Sigmoid colon (tissue), 7 donors: ENCODE results near the gene TBXAS1. TPM values are rescaled to one million over a fixed set of nuclear protein-coding genes. Genes with fewer than 3 reads are reported as not detected.
"Not testable (repeated sequence)": the region's sequence is repeated elsewhere in the genome, so short reads cannot be mapped to it uniquely, and the experiment has no call there.

Experiments
- DNase-seq: peaks from one replicate; pipeline ENCODE4 v3.0.0-alpha.2; 2019
- H3K27ac ChIP-seq, 4 donors: fragments of 200-600 bp; sonication (generic); one replicate each; pipeline ENCODE4 v1.5.1; 2016 to 2019; ENCODE audit warnings: mild to moderate bottlenecking in 1 of 4
- H3K27me3 ChIP-seq, 3 donors: fragments of 200-600 bp; sonication (generic); one replicate each; pipeline ENCODE4 v1.5.1; 2019; ENCODE audit warnings: mild to moderate bottlenecking in 1 of 3
- H3K36me3 ChIP-seq, 4 donors: fragments of 200-600 bp; sonication (generic); one replicate each; pipeline ENCODE4 v1.5.1; 2016 to 2019
- H3K4me1 ChIP-seq, 4 donors: fragments of 200-600 bp; sonication (generic); one replicate each; pipeline ENCODE4 v1.5.1; 2017 to 2019
- H3K4me3 ChIP-seq, 4 donors: fragments of 200-600 bp; sonication (generic); one replicate each; pipeline ENCODE4 v1.5.1; 2017 to 2019; ENCODE audit warnings: mild to moderate bottlenecking in 2 of 4, moderate library complexity in 1 of 4
- H3K9me3 ChIP-seq, 4 donors: fragments of 200-600 bp in 3 of 4; sonication (generic) in 3 of 4; one replicate each; pipeline versions ENCODE4 v1.5.1 to v1.6.1; 2013 to 2019
- EP300 ChIP-seq, 4 donors: sonication (generic); formaldehyde crosslinking; IDR thresholded peaks; one replicate each; pipeline ENCODE4 v1.6.1; 2017; ENCODE audit warnings: antibody characterized with exemption in 4 of 4
- POLR2A ChIP-seq, 2 donors: fragments of 450-650 bp; IDR thresholded peaks; one replicate each; pipeline ENCODE4 v1.6.1; 2016; ENCODE audit warnings: antibody characterized with exemption in 2 of 2, mild to moderate bottlenecking in 2 of 2, moderate library complexity in 2 of 2
- POLR2AphosphoS5 ChIP-seq, 4 donors: sonication (generic); formaldehyde crosslinking; IDR thresholded peaks; one replicate each; pipeline ENCODE4 v1.6.1; 2017; ENCODE audit warnings: antibody characterized with exemption in 4 of 4
- WGBS, 2 donors: extraction: QIAGEN DNeasy Blood & Tissue Kit; methylation state at CpG; one replicate each; pipeline ENCODE4 v1.1.7; 2013; 5-methylcytosine and 5-hydroxymethylcytosine counted together
- intact Hi-C: fragments of 100-400 bp; cut with DNase I; formaldehyde crosslinking; loops from one replicate; pipeline ENCODE4 v1.15.1; 2023
- polyA plus RNA-seq, 3 donors: library from polyadenylated mRNA; stranded (reverse); fragments of 200-250 nt; gene quantifications; one replicate each; pipeline ENCODE4 v1.2.3, GENCODE V29; 2013
- total RNA-seq, 4 donors: library from RNA; depleted of rRNA; stranded (reverse); fragments of >200 nt; gene quantifications; one replicate each; pipeline ENCODE4 v1.1.0, GENCODE V29; 2016
- TF ChIP-seq, protein P1 (sequence below), 4 experiments: fragments of 450-650 bp in 3 of 4; fragments of 200-600 bp in 1 of 4; IDR thresholded peaks; one replicate each; pipeline ENCODE4 v1.5.1; 2016 to 2019; ENCODE audit warnings: antibody characterized with exemption in 4 of 4, mild to moderate bottlenecking in 3 of 4, moderate library complexity in 2 of 4
- donor health status: healthy with polysubstance abuse.
- donor health status: Bipolar disorder and iron deficiency.
- donor health status: healthy.

TBXAS1 gene
- total and polyA plus RNA-seq, 7 donors = 6.0 to 28.2 (median 19.3) TPM

DNA sequence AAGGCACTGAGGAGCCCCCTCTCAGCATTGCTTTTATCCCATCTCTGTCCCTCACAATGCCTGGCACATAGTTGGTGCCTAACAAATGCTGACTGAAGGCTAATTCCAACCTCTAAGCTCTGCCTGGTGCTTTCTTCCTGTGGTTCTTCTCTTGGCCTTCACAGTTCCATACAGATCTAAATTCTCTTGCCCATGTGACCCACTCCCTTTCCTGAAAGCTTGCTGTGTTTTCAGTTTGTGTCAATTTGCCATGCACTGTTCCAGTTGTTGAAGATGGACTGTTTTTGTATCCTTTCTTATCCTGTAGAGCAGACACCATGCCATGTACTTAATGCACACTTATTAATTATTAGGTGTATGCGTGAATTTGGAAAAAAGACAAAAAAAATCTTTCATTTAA, 9.2 kb downstream of the TBXAS1 start:
- no peaks in the 10 kb centered on the region for H3K4me1 ChIP-seq
- H3K27ac ChIP-seq = no peak overlapping the region
- intact Hi-C loops = no loop called here
- H3K9me3 ChIP-seq = peaks cover 0 to 5% (median 0%) of the 10 kb centered on the region in 4 donors
- H3K4me3 ChIP-seq = no peak overlapping the region
- no peak for DNase-seq
- 96 to 99% methylated on average over 1 of the region's 1 CpG for WGBS, 2 donors
- TF ChIP-seq, protein P1, sequence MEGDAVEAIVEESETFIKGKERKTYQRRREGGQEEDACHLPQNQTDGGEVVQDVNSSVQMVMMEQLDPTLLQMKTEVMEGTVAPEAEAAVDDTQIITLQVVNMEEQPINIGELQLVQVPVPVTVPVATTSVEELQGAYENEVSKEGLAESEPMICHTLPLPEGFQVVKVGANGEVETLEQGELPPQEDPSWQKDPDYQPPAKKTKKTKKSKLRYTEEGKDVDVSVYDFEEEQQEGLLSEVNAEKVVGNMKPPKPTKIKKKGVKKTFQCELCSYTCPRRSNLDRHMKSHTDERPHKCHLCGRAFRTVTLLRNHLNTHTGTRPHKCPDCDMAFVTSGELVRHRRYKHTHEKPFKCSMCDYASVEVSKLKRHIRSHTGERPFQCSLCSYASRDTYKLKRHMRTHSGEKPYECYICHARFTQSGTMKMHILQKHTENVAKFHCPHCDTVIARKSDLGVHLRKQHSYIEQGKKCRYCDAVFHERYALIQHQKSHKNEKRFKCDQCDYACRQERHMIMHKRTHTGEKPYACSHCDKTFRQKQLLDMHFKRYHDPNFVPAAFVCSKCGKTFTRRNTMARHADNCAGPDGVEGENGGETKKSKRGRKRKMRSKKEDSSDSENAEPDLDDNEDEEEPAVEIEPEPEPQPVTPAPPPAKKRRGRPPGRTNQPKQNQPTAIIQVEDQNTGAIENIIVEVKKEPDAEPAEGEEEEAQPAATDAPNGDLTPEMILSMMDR (IDR thresholded peaks at IDR 0.05) = no peak
- TF ChIP-seq POLR2AphosphoS5 (IDR thresholded peaks at IDR 0.05) = no peak
- no peak for TF ChIP-seq EP300 (IDR thresholded peaks at IDR 0.05)
- no peak for TF ChIP-seq POLR2A (IDR thresholded peaks at IDR 0.05)
- no peaks in the 10 kb centered on the region for H3K36me3 ChIP-seq
- no peaks in the 10 kb centered on the region for H3K27me3 ChIP-seq

- Histone ChIP-seq H3K27me3 (no peaks in the 10 kb centered on the region), H3K4me3 (no peak overlapping the region), H3K4me1 (no peaks in the 10 kb centered on the region), H3K9me3 (peaks cover 0 to 5% (median 0%) of the 10 kb centered on the region in 4 donors), H3K36me3 (no peaks in the 10 kb centered on the region), H3K27ac (no peak overlapping the region)
- intact Hi-C loops = no loop called here
- no peak for DNase-seq
- WGBS, 2 donors = 91 to 92% methylated on average over 6 of the region's 6 CpGs
- TF ChIP-seq, protein P1 (IDR thresholded peaks at IDR 0.05) = no peak
- TF ChIP-seq POLR2A (IDR thresholded peaks at IDR 0.05) (no peak), POLR2AphosphoS5 (IDR thresholded peaks at IDR 0.05) (no peak), EP300 (IDR thresholded peaks at IDR 0.05) (no peak)
These were observed 9.8 kb downstream of the TBXAS1 start for GRCh38 chr7:139838876-139839275.

- intact Hi-C loops = no loop called here
- Histone ChIP-seq H3K9me3 (peaks cover 0 to 5% (median 0%) of the 10 kb centered on the region in 4 donors), H3K27me3 (no peaks in the 10 kb centered on the region), H3K4me1 (no peaks in the 10 kb centered on the region), H3K36me3 (no peaks in the 10 kb centered on the region), H3K27ac (no peak overlapping the region), H3K4me3 (no peak overlapping the region)
- TF ChIP-seq POLR2A (IDR thresholded peaks at IDR 0.05) (no peak), POLR2AphosphoS5 (IDR thresholded peaks at IDR 0.05) (no peak), EP300 (IDR thresholded peaks at IDR 0.05) (no peak)
- TF ChIP-seq, protein P1 (IDR thresholded peaks at IDR 0.05) = no peak
- 94 to 96% methylated on average over 13 of the region's 13 CpGs for WGBS, 2 donors
- DNase-seq = no peak
These were observed 11.7 kb downstream of the TBXAS1 start for GRCh38 chr7:139840776-139841175.

- H3K4me1 ChIP-seq = no peaks in the 10 kb centered on the region
- no peaks in the 10 kb centered on the region for H3K36me3 ChIP-seq
- 75 to 88% methylated on average over 15 of the region's 15 CpGs for WGBS, 2 donors
- TF ChIP-seq POLR2AphosphoS5 (IDR thresholded peaks at IDR 0.05) = no peak
- TF ChIP-seq, protein P1 (IDR thresholded peaks at IDR 0.05) = no peak
- no peak for TF ChIP-seq POLR2A (IDR thresholded peaks at IDR 0.05)
- no peak for TF ChIP-seq EP300 (IDR thresholded peaks at IDR 0.05)
- H3K4me3 ChIP-seq = no peak overlapping the region
- no peak for DNase-seq
- no peaks in the 10 kb centered on the region for H3K9me3 ChIP-seq
- no peak overlapping the region for H3K27ac ChIP-seq
- intact Hi-C loops = no loop called here
- H3K27me3 ChIP-seq = no peaks in the 10 kb centered on the region
These were observed 13.5 kb downstream of the TBXAS1 start for GRCh38 chr7:139842401-139843210.

DNA sequence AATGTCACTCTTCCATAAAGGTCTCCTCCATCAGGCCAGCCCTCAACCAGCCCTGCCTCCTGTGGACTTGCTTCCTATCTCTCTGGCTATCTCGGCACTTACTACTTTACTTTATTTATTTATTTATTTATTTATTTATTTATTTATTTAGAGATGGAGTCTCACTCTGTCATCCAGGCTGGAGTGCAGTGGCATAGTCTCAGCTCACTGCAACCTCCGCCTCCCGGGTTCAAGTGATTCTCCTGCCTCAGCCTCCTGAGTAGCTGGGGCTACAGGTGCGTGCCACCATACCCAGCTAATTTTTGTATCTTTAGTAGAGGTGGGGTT, 14.1 kb downstream of the TBXAS1 start:
- H3K27me3 ChIP-seq, H3K27ac ChIP-seq, H3K4me1 ChIP-seq, DNase-seq, H3K9me3 ChIP-seq, H3K4me3 ChIP-seq, H3K36me3 ChIP-seq, intact Hi-C loops: not testable (repeated sequence)
- 91 to 96% methylated on average over 4 of the region's 4 CpGs for WGBS, 2 donors
